Uterus (tissue), 2 donors: ENCODE measurements around the gene FBXO48.

ENCODE experiments used
- CTCF ChIP-seq, 4 experiments: fragments of 200-600 bp in 2 of 4; fragments of 450-650 bp in 2 of 4; sonication (generic) in 2 of 4; IDR thresholded peaks; one replicate each; pipeline ENCODE4 v1.5.1; 2016 to 2019; ENCODE audit warnings: antibody characterized with exemption in 4 of 4, mild to moderate bottlenecking in 2 of 4, moderate library complexity in 1 of 4
- POLR2A ChIP-seq, 2 donors: fragments of 450-650 bp; IDR thresholded peaks; one replicate each; pipeline ENCODE4 v1.6.1; 2016; ENCODE audit warnings: antibody characterized with exemption in 2 of 2, mild to moderate bottlenecking in 1 of 2, moderate library complexity in 1 of 2

- TF ChIP-seq POLR2A (IDR thresholded peaks at IDR 0.05) (no peak), CTCF (IDR thresholded peaks at IDR 0.05) (no peak)
Measured at GRCh38 chr2:68431316-68431972, 35.6 kb downstream of the FBXO48 start.
